ENCODE results near the gene TBC1D22B.
"Not testable (repeated sequence)": the region's sequence is repeated elsewhere in the genome, so short reads cannot be mapped to it uniquely, and the experiment has no call there.

The TBC1D22B gene

DNA sequence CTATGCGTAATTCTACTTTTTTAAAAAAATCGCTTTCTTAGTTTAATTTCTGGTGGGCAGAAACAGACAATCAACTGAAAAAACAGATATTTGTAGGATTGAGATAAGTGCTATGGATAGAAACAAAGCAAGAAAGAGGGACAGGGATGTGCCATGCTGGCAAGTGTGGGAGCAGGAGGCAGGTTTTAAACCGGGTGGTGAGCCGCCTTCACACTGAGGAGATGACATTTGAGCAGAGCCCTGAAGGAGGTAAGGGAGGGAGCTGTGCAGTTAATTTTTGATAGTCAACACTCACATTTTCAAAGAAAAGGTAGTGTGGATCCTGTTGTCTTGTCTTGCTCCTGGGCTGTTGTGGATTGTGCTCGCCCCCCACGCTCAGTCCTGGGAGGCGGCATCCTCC lies 47.2 kb downstream of the TBC1D22B start:
- DNase-seq = no peak

DNA sequence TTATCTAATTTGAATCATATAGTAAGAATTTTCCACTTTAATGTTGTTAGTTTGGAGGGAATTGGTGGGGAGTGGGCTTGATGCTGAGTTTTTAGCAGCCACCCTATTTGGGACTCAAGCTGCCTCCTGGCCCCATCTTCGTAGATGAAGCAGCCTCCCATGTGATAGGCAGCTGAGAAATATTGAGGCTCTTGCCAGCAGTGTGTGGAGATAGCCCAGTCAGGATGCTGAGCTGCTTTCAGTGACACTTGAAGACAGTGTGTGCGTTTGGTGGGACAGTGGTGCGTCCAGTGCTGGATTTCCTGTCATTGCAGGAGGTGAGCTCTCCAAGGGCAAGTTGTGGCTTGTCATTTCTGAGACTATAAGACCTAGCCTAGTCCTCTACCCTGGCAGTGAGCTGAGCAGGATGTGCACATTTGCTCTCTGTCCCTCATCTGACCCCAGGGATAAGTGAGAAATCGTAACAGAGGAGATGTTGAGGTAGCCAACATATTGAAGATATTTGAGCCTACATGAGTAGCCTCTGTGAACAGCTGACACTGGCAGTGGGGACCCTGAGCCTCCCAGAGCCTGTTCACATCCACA lies 48.4 kb downstream of the TBC1D22B start:
- no peak for DNase-seq

DNA sequence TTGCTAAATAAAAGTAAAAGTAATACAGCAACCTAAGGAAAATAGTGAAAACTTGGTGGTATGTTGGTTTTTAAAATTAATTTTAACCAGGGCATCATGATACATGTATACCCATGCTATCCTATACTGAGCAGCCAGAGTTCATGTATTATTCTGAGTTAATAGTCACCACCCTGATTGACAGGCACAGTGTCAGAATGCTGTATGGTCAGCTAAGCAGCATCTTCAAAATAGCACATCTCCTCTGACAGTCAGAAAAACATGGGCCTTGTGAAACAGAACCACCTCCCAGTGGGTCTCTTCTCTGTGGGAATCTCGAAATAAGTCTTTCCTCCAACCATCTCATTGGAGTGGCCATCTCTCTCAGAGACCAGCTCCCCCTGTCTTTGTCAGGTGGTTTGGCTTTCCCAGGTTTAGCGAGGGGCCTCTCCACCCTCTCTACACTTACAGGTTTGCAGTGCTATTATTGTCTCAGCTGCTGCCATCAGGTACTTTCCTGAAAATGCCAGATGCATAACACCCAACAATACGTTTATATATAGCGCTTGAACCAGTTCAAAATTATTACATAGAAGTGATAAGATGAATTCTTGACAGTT lies 49.2 kb downstream of the TBC1D22B start:
- DNase-seq = peak; percentile 44 to 51

DNA sequence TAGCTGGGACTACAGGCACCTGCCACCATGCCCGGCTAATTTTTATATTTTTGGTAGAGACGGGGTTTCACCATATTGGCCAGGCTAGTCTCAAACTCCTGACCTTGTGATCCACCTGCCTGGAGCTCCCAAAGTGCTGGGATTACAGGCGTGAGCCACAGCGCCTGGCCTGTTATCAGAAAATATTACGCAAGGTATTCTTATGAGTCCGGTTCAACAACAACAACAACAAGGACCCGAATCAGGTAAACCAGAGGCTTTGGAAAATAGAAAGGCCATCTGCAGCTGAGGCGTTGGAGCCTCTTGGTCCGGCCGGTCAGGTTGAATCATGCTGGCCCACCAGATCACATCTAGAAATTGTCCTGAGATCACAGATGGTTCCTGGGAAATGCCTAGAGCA lies 49.9 kb downstream of the TBC1D22B start:
- not testable (repeated sequence) for DNase-seq

DNA sequence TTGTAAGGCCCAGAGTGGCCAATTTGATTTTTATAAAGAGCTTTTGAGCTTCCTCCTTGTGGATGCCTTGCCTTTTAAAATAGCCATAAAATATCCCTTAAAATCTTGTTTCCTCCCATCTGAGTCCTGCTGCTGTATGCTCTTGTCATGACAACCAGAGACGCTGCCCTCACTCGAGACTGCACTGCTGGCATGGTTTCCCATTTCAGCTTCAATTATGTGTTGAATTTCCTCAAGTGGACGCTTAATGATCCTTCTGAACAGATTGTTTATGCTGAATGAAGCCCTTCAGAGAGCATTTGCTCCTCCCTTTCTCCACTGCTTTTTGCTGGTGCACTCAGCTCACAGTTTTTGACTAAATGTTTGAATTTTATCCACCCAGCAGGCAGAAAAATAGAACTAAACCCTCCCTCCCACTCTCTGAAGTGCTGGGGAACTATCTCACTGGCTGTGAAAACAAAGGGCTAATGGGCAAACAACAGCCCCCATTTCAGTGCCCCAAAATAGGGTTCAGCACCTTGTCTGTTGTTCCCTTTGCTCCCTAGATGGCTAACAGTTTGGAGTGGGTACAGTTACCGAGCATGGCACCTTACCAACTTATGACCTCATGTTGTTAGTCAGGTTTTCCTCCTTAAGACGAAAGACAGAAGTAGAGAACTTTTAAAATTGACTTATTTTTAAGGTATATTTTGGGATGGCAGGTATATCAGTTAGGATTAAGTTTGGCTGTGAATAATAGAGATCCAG lies 50.7 kb downstream of the TBC1D22B start:
- peak; percentile 31 to 38 for DNase-seq

DNA sequence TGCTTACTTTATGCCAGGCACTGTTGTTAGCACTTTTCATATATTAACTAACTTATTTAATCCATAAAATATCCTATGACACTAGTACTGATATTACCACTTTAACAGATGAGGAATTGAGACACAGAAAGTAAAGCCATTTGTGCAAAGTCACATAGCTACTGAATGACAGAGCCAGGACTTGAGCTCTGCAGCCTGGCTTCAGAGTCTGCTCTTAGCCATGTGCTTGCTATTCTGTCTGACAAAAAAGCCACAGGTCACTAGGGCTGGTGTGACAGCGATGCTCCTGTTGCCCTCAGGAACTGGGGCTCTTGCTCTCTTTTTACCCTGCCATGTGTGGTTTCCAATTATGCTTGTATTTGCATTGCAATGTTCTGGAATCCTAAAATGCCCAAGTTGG lies 51.5 kb downstream of the TBC1D22B start:
- DNase-seq = no peak

DNA sequence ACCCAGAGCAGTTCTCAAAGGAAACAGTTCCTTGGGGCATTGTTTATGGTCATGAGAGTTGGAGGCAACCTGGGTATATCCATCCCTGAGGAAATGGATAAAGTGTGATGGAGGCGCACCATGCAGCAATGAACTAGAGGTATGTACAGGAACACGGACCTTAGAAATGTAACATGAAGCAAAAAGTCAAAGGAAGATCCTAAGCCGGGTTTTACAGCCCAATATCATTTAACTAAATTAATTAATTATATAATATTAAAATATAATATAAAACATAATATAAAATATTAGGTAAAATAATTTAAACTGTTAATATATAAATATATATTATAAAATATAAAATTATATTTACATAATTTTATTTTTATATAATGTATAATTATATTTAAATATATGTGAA lies 52.1 kb downstream of the TBC1D22B start:
- DNase-seq = no peak

DNA sequence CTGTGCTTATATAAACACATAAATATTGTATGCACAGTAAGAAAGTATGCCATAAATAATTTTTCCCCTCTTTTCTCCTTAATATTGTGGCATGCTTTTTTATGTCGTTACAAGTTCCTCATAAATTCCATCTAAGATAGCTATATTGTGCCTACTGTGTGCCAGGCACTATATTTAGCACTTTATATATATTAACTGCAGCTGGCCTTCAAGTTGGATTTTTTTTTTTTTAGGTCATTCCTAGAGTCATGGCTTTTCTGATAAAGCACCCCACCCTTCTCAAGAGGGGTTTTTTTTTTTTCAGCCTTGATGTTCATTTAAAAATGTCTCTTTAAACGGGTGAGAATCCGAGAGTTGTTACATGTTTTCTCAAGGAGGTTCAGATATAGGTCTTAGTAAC lies 53.4 kb downstream of the TBC1D22B start:
- DNase-seq = no peak

DNA sequence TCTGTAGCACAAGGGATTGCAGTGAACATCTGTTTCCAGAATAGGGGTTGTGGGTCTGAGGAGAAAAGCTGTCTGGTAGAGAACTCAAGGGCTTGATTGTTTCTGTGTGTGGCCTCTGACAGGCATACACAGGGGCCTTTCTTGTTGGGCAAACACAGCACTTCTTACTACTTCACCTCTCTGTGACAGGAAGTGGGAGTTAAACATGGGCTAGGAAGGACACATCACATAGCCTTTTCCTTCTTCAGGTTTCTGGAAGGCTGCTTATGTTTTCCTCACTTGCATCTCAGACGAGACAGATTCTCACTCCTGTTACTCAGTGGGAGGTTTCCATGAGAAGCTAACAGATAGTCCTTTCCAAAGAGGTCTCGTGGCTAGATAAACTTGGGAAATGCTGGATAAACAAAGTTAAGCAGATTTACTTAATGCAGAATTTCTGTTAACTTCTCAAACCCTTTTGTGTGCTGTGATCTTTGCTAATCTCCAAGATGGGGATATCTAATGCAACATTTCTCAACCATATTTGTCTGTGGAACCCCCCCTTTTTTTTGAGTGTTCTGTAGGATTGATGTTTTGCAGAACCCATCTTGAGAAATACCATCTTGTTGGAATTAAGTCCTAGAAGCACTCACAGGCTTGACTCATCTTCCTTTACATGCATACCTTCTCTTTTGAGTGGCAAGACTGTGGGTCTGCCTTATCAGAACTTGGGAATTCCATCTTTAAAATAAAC lies 54.3 kb downstream of the TBC1D22B start:
- no peak for DNase-seq

DNA sequence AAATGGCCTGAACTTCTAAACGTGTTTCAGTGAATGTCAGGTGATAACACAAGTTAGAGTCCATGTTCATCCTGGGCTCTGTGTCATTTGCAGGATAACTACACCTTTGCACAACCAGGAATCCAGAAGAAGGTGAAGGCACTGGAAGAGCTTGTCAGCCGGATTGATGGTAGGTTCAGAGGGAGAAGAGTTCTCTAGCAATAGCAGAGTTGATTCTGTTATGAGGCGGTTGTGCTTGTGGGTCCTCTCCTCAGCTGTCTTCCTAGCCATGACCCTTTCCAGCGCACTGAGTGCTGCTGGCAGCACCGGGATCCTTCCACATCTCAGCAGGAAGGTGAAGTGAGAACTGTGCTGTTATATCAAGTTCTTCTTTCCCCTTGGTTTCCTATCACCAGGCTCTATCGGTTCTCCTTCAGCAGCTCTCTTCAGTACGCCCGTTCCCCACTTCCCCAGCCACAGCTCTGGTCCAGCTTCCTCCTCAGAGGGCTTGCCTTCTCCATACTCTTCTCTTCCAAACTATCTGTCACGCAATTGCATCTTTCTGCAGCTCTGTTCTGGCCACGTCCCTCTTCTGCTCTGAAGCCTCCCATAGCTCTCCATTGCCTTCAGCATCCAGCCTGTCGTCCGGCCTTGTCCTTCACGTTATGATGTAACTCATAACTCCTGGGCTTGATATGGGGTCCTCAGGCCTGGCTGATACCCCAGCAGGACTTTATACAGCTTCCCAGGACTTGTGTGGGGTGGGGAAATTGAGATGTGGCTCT lies 56.3 kb downstream of the TBC1D22B start:
- DNase-seq = no peak

DNA sequence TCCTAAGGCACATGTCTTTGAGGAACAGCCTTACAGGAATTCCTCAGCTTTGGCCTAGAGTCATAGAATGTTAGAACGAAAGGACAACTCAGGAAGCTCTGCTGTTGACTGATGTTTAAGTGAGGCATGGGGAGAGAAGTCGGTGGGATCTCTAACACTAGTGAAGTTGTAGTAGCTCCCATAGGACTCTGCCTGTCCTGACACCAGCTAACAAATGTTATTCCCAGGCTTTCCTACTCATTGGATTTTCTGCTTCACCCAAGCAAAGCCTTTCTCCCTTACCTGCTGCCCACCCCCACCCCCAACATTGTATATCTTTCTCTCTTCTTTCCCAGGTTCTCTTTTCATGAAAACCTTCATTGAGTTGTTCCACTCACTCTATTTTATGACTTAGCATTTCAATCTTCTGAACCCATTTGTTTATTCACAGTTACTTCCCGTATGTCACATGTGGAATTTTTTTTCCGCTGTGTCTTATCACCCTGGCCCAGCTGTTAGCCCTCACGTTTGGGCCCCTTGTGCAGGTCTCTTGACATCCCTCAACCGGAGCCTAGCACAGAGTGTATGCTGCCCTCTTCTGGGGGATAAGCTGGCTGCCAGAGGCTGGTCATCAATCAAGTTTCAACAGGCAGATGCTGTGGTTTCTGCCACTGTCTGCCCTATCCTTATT lies 57.0 kb downstream of the TBC1D22B start:
- peak; percentile 41 for DNase-seq

DNA sequence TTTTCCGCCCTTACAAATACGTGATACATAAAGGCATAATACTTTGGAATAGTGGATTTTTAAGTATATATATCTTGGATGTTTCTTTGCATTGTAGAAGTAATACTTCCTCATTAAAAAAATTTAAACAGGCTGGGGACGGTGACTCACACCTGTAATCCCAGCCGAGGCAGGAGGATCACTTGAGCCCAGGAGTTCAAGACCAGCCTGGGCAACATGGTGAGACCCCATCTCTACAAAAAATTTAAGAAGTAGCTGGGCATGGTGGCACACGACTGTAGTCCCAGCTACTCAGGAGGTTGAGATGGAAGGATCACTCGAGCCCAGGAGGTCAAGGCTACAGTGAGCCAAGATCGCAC lies 57.6 kb downstream of the TBC1D22B start:
- DNase-seq = no peak

DNA sequence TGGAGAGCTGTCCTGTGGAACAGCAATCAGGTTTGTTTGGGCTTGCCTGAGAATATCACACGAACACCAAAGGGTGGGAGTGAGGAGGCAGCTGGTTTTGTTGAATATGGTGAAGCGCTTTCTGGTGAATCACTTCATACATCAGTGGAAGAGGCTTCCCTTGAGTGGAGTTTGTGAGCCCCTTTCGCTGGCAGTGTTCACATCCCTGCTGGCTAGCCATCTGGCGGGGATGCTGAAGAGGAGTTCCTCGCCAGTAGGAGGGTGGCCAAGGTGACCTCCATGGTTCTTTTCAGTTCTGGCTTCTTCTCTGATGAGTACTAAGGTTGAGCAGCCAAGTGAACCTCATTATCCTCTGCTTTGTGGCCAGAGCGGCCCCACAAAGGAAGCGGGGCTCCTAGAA lies 58.5 kb downstream of the TBC1D22B start:
- DNase-seq = no peak

DNA sequence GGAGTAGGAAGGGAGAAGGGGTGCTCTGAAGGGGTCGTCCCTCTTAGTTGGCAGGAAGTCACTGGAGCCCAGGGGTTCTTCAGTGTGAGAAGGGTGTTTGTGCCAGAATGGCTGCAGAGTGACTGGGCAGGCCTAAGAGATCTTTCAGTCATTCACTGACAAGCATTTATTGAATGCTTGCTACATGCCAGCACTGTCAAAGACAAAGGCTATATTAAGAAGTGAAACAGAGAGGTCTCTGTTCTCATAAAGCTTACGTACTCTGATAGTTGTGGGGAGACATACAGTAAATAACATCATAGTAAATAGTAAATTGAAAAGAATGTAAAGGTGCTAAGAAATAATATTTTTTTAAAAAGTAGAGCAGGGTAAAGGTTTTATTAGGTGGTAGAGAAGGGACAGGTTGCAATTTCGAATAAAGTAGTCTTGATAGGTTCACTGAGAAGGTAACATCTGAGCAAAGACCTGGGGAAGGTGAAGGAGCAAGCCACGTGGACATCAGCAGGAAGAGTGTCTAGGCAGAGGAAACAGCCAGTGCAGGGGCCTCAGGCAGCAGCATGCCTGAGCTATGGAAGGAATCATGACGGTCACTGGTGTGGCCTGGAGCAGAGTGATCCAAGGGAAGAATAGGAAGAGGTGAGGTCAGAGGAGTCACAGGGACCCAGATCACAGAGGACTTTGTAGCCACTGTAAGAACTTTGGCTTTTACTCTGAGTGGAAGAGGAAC lies 59.9 kb downstream of the TBC1D22B start:
- no peak for DNase-seq

DNA sequence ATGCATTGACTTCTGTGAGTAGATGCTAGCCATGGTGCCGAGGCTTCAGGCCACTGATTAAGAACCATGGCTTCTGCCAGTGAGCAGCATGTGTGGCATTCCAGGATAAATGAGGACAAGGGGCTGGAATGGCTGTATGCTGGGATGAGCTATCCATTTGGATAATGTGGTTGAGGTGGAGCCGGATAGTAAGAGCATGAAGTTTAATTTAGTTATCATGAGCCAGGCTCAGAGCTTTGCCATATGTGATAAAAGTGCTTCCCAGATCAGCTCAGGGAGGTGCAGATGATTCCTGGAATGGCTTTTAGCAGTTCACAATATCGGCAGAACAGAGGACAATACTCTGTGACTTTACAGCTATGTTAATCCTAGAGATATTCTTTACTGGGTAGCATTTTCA lies 61.6 kb downstream of the TBC1D22B start:
- DNase-seq = no peak

DNA sequence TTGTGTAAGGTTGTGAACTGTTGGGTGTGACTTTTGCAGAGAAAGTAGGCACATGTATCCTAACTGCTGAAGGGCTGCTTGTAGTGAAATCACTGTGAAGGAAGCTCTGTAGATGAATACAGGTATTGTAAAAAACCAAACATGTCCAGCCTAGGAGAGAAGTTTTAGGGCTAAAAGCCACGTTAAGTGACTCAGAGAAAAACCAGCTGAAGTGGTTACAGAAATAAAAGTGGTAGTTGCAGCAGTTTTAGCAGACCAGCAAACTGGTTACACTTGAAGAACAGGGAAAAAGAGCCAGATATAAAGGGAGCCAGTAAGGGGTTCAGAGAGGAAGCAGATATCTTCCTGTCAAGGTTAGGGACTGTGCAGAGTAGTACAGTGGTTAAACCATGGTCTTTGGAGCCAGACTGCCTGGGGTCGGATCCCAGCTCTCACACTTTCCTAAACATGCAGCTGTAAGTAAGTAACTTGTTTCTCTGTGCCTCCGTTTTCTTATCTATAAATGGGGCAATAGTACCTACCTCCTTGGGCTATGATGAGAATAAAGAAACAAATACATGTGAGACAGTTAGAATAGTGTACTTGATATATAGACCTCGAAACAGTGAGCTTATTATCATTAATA lies 62.4 kb downstream of the TBC1D22B start:
- DNase-seq = no peak

DNA sequence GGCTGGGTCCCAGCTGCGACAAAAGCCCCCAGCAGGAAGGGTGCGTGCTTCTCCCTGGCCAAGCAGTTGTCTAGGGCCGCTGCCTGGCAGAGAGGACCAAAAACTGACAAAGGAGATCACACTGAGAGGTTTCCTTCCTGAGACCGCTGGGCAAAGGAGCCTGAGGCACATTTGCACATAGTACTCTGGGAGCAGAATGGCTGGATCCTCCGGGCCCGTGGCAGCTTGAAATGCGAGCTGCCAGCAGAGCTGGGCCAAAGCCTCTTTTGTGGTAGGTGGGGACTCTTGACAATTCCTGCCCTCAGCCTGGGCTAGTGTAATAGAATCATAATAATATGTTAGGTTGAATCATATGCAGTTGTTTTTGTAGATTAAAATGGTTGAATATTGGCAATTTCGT lies 63.1 kb downstream of the TBC1D22B start:
- no peak for DNase-seq

DNA sequence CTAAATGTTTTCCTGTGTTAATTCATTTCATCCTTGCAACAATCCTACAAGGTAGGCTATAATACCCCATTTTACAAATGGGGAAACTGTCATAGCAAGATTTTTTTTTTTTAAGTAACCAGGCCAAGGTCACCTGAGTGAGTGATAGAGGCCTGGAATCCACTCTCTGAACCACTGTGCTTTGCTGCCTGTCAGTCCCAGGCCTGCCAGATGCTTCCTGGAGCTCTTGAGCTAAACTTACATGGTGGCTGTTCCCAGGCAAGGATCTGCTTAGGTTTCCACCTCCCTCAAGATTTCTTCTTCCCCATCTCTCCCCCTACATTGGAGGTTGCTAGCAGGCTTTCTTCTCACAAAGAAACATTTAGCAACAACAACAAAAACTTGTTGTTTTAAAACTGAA lies 63.5 kb downstream of the TBC1D22B start:
- DNase-seq = no peak

DNA sequence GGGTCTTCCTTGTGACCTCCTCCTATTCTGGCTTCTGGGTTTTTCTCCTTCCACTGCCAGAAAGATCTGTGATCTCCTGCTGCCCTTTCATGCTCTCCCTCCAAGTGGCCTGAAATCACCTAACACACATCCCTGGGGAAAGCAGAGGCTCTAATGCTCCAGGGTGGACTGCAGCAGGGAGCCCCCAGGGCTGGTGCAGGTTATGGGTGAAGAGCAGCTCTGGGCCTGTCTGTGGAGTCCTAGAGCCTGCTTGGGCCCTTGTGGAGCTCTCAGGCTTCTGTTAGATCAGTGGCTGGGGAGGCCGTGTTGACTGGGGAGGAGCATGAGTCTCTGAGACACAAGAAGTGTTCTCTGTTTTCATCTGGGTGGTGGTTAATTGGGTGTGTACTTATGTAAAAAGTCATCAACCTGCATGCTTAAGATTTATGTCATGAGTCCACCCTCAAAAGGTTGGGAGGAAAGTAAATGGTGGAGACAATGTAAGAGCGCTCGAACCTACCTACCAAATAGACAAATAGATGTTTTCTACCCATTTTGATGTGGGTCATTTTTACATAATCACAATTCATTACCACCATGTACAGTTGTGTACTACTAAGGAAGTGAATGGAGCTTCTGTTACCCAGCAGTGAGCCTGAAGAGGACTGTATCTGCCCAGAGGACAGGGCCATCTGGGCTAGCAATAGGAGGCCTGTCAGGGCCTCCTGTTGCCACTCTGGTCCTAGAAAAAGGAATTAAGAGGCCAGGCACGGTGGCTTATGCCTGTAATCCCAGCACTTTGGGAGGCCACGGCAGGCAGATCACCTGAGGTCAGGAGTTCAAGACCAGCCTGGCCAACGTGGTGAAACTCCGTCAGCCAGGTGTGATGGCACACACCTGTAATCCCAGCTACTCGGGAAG lies 64.2 kb downstream of the TBC1D22B start:
- DNase-seq = no peak

DNA sequence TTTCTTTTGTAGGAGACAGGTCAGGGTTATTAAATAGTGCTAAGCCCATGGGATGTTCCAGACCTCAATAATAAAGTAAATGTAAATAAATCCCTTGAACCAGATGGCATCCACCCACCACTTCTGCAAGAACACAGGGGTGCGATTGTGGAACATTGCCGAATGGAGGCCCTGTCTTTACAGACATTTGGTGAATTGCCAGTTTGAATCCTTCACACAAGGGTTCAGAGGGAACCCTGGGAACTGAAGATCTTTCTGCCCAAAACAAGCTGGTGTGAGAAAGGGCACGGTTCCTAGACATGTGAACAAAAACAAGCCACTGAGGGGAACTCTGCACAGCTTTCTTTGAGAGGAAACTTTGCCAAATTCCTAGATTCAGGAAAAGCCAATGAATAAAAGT lies 66.0 kb downstream of the TBC1D22B start:
- DNase-seq = no peak
